Suppressor macrophage (primary cell): ENCODE results near the gene CLCF1.
"Not testable (repeated sequence)": the region's sequence is repeated elsewhere in the genome, so short reads cannot be mapped to it uniquely, and the experiment has no call there.

Experiments used
- DNase-seq, 4 experiments: peaks; one replicate each; pipeline ENCODE4 v3.0.0-alpha.2; 2020 to 2022

CLCF1 gene

DNA sequence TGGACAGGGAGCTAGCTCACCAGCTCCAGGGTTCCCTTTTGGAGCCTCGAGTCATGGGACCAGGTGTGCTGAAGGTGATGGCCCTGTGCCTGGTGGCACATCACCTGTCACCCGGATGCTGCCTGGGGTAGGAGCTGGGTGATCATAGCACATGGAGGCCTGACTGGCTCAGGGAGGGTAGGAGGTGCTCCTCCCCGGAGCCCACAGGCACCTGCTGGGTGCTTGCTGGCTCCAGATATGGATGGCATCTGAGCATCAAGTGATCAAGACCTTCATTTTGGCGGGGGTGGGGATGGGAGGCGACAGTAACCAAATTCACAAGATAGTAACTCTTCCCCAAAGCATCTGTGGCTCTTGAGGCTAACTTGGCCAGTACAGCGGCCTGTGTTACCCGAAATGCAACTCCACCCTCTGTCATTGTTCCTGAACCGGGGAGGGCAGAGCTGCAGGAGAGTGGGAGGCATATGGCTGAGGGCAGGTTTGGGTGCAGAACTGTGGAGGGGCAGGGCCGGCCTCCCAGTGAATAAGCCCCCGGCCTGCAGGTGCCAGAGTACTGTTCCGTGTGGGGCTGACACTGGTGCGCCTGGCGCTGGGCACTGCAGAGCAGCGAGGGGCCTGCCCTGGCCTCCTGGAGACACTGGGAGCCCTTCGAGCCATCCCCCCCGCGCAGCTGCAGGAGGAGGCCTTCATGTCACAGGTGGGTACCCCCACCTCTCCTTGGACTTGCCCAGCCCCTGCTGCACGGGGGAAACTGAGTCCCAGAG lies 35.2 kb upstream of the CLCF1 start:
- DNase-seq, result no peak

DNA sequence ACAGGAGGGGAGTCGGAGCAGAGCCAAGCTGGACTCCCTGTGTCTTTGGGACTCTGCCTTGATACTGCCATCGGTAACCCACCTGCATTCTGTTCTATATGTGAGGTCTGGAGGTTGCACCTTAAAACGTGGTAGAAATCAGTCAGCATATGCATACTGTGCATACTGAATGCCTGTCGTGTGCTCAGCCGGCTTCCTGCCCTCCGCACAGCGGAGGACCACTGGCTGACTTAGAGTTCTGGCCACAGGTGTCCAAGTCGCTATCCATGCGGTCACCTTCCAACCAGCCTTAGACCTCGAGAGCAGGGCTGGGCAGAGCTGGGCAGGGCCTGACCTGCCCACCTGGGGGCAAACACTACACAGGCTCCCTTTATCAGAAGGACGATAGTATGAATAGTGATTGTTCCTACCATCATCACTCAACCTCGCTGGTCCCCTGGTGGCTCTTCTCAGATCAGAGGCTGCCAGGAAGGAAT lies 34.3 kb upstream of the CLCF1 start:
- DNase-seq, result no peak

DNA sequence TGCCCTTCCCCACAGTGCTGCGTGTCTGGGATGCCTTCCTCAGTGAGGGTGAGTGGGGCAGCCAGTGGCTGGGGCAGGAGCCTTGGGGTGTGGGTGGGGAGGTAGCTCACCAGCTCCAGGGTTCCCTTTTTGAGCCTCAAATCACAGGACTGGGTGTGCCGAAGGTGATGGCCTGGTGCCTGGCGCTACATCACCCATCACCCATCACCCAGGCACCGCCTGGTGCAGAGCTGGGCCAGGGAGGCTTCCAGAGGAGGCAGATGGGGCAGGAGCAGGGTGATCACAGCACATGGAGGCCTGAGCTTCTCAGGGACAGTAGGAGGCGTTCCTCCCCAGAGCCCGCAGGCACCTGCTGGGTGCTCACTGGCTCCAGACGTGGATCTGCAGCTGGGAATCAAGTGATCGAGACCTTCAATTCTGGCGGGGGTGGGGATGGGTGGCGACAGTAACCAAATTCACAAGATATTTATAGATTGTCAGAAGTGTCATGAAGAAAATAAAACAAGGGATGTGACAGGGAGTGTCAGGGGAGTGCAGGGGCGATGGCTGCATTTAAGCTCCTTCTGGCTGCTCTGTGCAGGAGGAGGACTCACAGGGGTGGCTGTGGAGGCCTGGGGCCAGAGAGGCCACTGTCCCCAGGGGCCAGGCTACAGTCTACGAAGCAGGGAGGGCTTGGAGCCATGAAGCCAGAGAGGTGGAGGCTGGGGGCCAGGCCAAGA lies 33.7 kb upstream of the CLCF1 start:
- peak in 3 of 4 experiments; percentile 25 to 53 (median 38) for DNase-seq

- DNase-seq, result no peak
These were observed 33.1 kb upstream of the CLCF1 start for GRCh38 chr11:67406420-67406968.

- no peak for DNase-seq
These were observed 32.4 kb upstream of the CLCF1 start for GRCh38 chr11:67405688-67406339.

GRCh38 chr11:67405196-67405567 lies 31.8 kb upstream of the CLCF1 start:
- no peak for DNase-seq

GRCh38 chr11:67404515-67405195 lies 31.3 kb upstream of the CLCF1 start:
- peak; percentile 61 to 89 (median 87) for DNase-seq

- DNase-seq, result not testable (repeated sequence)
These were observed 29.7 kb upstream of the CLCF1 start for GRCh38 chr11:67403085-67403484.

- DNase-seq, result not testable (repeated sequence)
These were observed 28.9 kb upstream of the CLCF1 start for GRCh38 chr11:67402192-67402839.

GRCh38 chr11:67401495-67402191 lies 28.2 kb upstream of the CLCF1 start, which contains the start of gene PPP1CA:
TSS of gene PPP1CA (minus strand) at chr11:67401858. CDS start at chr11:67401782, 76 bp downstream.
- DNase-seq, result peak; percentile 93 to 98 (median 95)

DNA sequence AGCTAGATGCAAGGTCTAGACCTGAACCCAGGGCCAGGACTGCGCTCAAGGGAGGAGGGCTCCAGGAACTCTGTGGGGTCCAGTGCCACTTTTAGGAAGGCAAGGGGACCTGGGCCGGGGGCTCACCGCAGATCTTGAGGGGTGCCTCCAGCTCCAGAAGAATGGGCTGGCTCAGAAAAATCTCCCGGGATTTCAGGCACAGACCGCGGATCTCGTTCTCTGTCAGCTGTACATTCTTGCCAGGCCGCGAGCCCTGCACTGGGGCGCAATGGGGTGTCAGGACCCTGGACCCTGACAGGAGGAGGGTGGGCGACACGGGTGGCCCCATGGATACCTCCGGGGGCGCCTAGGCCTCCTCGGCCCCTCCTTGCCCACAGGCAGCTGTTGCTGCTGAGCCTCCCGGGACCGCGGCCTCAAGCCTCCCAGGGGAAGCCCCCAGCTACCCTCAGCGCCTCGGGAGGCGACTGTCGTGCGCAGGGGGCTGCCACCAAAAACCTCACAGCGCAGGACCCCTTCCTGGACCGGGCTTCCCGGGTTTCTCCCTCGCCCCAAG lies 27.6 kb upstream of the CLCF1 start:
- DNase-seq, result no peak

- peak in 2 of 4 experiments; percentile 26 to 35 for DNase-seq
These were observed 27.0 kb upstream of the CLCF1 start for GRCh38 chr11:67400251-67400941.

- no peak for DNase-seq
These were observed 25.5 kb upstream of the CLCF1 start for GRCh38 chr11:67398661-67399563.

- no peak for DNase-seq
These were observed 24.7 kb upstream of the CLCF1 start for GRCh38 chr11:67397986-67398660.

GRCh38 chr11:67397536-67397935 lies 24.1 kb upstream of the CLCF1 start:
- no peak for DNase-seq

- no peak for DNase-seq
These were observed 23.4 kb upstream of the CLCF1 start for GRCh38 chr11:67396587-67397389.

DNA sequence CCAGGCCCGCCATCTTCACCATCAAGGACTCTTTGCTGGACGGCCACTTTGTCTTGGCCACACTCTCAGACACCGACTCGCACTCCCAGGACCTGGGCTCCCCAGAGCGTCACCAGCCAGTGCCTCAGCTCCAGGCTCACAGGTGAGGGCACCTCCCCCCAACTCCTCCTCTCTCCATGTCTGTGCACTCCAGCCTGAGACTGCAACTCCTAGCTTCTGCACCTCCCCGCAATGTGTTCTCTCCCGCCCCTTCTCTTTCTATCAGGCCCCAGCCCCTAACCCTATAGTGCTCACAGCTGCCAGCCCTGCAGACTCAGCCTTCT lies 22.8 kb upstream of the CLCF1 start:
- DNase-seq, result no peak
